Measurements from ENCODE around the gene GCDH.

GCDH gene

GRCh38 chr19:12921047-12921446 is 30.1 kb downstream of the GCDH start:
- Histone ChIP-seq H3K4me2 (ENCODE audit: low read depth, low read length) (no peak overlapping the region), H3F3A (ENCODE audit: insufficient read depth, low read length) (peaks cover 10% of the 10 kb centered on the region; the same call in 1 of the 2 replicates), H3K9me2 (replicated peaks; ENCODE audit: insufficient read depth, low read length) (no peaks in the 10 kb centered on the region), H2AFZ (ENCODE audit: low read length) (no peak overlapping the region), H3K27me3 (replicated peaks; ENCODE audit: insufficient read depth, low read length) (no peaks in the 10 kb centered on the region), H3K4me1 (ENCODE audit: low read length) (peaks cover 3% of the 10 kb centered on the region), H3K9ac (ENCODE audit: low read length) (no peak overlapping the region), H3K36me3 (replicated peaks; ENCODE audit: insufficient read depth, low read length) (peaks cover 17% of the 10 kb centered on the region), H4K20me1 (ENCODE audit: insufficient read depth, low read length) (no peaks in the 10 kb centered on the region), H3K4me3 (ENCODE audit: low read length) (no peak overlapping the region), H3K27ac (ENCODE audit: low read length) (no peak overlapping the region), H3K79me2 (ENCODE audit: low read length) (no peaks in the 10 kb centered on the region), H3K9me3 (replicated peaks; ENCODE audit: insufficient read depth, low read length) (no peaks in the 10 kb centered on the region)
- no peak for DNase-seq
- TF ChIP-seq EZH2phosphoT487 (IDR thresholded peaks at IDR 0.05; ENCODE audit: low read length) (no peak), CTCF (IDR thresholded peaks at IDR 0.05; ENCODE audit: low read length) (no peak), EZH2 (optimal IDR thresholded peaks at IDR 0.05; ENCODE audit: low read depth, low read length) (no peak)

- H3F3A ChIP-seq (ENCODE audit: insufficient read depth, low read length): peaks cover 7% of the 10 kb centered on the region; the same call in 1 of the 2 replicates
- H2AFZ ChIP-seq (ENCODE audit: low read length): no peak overlapping the region
- 0 out of 2 replicates have a peak, but pooled peaks cover 3% of the 10 kb centered on the region for H3K79me2 ChIP-seq (ENCODE audit: low read length)
- H4K20me1 ChIP-seq (ENCODE audit: insufficient read depth, low read length): no peaks in the 10 kb centered on the region
- H3K9me2 ChIP-seq (replicated peaks; ENCODE audit: insufficient read depth, low read length): no peaks in the 10 kb centered on the region
- no peaks in the 10 kb centered on the region for H3K27me3 ChIP-seq (replicated peaks; ENCODE audit: insufficient read depth, low read length)
- no peak for DNase-seq
- H3K27ac ChIP-seq (ENCODE audit: low read length): no peak overlapping the region
- TF ChIP-seq EZH2 (optimal IDR thresholded peaks at IDR 0.05; ENCODE audit: low read depth, low read length) (no peak), EZH2phosphoT487 (IDR thresholded peaks at IDR 0.05; ENCODE audit: low read length) (no peak), CTCF (IDR thresholded peaks at IDR 0.05; ENCODE audit: low read length) (no peak)
- peaks cover 3% of the 10 kb centered on the region for H3K4me1 ChIP-seq (ENCODE audit: low read length)
- H3K4me2 ChIP-seq (ENCODE audit: low read depth, low read length): no peak overlapping the region
- H3K9ac ChIP-seq (ENCODE audit: low read length): no peak overlapping the region
- no peaks in the 10 kb centered on the region for H3K9me3 ChIP-seq (replicated peaks; ENCODE audit: insufficient read depth, low read length)
- H3K36me3 ChIP-seq (replicated peaks; ENCODE audit: insufficient read depth, low read length): peaks cover 24% of the 10 kb centered on the region
- H3K4me3 ChIP-seq (ENCODE audit: low read length): no peak overlapping the region
Measured at GRCh38 chr19:12922959-12923358, 32.0 kb downstream of the GCDH start.

GRCh38 chr19:12924621-12925310 is 33.8 kb downstream of the GCDH start:
- no peak for DNase-seq
- Histone ChIP-seq H3K27me3 (replicated peaks; ENCODE audit: insufficient read depth, low read length) (no peaks in the 10 kb centered on the region), H3K9ac (ENCODE audit: low read length) (no peak overlapping the region), H3K4me3 (ENCODE audit: low read length) (no peak overlapping the region), H3K4me1 (ENCODE audit: low read length) (no peaks in the 10 kb centered on the region), H3K9me3 (replicated peaks; ENCODE audit: insufficient read depth, low read length) (no peaks in the 10 kb centered on the region), H3K36me3 (replicated peaks; ENCODE audit: insufficient read depth, low read length) (peaks cover 24% of the 10 kb centered on the region), H3K79me2 (ENCODE audit: low read length) (peaks cover 15% of the 10 kb centered on the region), H3K9me2 (replicated peaks; ENCODE audit: insufficient read depth, low read length) (no peaks in the 10 kb centered on the region), H3K27ac (ENCODE audit: low read length) (no peak overlapping the region), H4K20me1 (ENCODE audit: insufficient read depth, low read length) (no peaks in the 10 kb centered on the region), H3K4me2 (ENCODE audit: low read depth, low read length) (no peak overlapping the region), H3F3A (ENCODE audit: insufficient read depth, low read length) (peaks cover 7% of the 10 kb centered on the region; the same call in 1 of the 2 replicates), H2AFZ (ENCODE audit: low read length) (no peak overlapping the region)
- TF ChIP-seq EZH2phosphoT487 (IDR thresholded peaks at IDR 0.05; ENCODE audit: low read length) (no peak), EZH2 (optimal IDR thresholded peaks at IDR 0.05; ENCODE audit: low read depth, low read length) (no peak), CTCF (IDR thresholded peaks at IDR 0.05; ENCODE audit: low read length) (no peak)

All from MM.1S (cell line).